Left ventricle myocardium superior (tissue), 1 donor: ENCODE data around the gene MAN1B1. TPM values are rescaled to one million over a fixed set of nuclear protein-coding genes. Genes with fewer than 3 reads are reported as not detected.
"Not testable (repeated sequence)": the region's sequence is repeated elsewhere in the genome, so short reads cannot be mapped to it uniquely, and the experiment has no call there.

Experiments used
- ATAC-seq: fragments of 200-7000 bp; cut with Tn5 transposase; one replicate; pipeline ENCODE4 v1.9.1; 2020; ENCODE audit warnings: mild to moderate bottlenecking, moderate library complexity
- DNase-seq: peaks from one replicate; pipeline ENCODE4 v3.0.0-alpha.2; 2020
- intact Hi-C: fragments of 100-400 bp; cut with micrococcal nuclease; formaldehyde crosslinking; loops from one replicate; pipeline ENCODE4 v1.11.0; 2022
- total RNA-seq: library from RNA; stranded (reverse); fragmentation: NEBNext Ultra II Directional; extraction: Animal tissue kit (Norgen Biotek cat#: 25700); gene quantifications from one replicate; pipeline ENCODE4 v1.2.1, GENCODE V29; 2021
- donor health status: DM: no; HTN: yes; CAD: no; lungs with severe emphysema.

Gene MAN1B1
- total RNA-seq, 1 donor from 2014 or later, result 21.4 TPM

DNA sequence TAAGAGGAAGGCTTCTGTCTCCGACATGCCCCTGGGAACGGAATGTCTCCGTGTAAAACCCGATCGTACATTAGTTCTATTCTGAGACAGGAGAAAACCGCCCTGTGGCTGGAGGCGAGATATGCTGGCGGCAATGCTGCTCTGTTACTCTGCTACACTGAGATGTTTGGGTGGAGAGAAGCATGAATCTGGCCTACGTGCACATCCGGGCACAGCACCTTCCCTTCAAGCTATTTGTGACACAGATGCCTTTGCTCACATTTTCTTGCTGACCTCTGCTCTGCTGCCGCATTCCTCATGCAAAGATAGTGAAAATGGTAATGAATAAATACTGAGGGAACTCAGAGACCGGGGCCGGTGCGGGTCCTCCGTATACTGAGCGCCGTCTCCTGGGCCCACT is 29.9 kb downstream of the MAN1B1 start:
- intact Hi-C loops, result no loop called here
- peak; percentile 59 for DNase-seq
- peak; percentile 24 for ATAC-seq

DNA sequence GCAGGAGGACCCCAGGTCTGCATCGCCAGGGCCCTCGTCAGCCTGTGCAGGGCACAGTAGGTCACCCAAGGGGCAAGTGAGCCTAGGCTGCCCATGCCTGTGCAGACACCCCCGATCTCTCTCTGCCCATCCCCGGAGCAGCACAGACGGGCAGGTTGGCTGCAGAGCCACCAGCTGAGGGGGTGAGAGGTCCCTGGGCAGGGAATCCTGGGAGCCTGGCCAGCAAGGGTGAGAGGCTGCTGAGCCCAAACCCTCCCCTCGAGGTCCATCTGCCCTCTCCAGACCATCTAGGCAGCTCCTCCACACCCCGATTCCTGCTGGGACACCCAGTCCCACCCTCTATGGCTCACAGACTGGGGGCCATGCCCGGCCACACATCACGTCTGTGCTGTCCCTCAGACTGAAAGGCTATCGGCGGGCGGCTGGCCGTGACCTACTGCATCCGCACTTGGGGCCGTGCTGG is 30.5 kb downstream of the MAN1B1 start:
- no peak for ATAC-seq
- DNase-seq, result no peak
- intact Hi-C loops, result no loop called here

DNA sequence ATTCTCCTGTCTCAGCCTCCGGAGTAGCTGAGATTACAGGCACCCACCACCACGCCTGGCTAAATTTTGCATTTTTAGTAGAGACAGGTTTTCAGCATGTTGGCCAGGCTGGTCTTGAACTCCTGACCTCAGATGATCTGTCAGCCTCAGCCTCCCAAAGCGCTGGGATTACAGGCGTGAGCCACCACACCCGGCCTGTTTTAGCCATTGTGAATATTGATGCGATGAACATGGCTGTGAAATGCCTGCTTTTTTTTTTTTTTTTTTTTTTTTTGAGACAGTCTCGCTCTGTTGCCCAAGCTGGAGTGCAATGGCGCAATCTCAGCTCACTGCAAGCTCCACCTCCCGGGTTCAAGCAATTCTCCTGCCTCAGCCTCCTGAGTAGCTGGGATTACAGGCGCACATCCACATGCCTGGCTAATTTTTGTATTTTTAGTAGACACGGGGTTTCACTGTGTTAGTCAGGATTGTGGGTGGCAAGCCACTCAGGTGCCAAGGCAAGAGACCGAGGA is 31.4 kb downstream of the MAN1B1 start:
- DNase-seq, intact Hi-C loops, ATAC-seq: not testable (repeated sequence)

DNA sequence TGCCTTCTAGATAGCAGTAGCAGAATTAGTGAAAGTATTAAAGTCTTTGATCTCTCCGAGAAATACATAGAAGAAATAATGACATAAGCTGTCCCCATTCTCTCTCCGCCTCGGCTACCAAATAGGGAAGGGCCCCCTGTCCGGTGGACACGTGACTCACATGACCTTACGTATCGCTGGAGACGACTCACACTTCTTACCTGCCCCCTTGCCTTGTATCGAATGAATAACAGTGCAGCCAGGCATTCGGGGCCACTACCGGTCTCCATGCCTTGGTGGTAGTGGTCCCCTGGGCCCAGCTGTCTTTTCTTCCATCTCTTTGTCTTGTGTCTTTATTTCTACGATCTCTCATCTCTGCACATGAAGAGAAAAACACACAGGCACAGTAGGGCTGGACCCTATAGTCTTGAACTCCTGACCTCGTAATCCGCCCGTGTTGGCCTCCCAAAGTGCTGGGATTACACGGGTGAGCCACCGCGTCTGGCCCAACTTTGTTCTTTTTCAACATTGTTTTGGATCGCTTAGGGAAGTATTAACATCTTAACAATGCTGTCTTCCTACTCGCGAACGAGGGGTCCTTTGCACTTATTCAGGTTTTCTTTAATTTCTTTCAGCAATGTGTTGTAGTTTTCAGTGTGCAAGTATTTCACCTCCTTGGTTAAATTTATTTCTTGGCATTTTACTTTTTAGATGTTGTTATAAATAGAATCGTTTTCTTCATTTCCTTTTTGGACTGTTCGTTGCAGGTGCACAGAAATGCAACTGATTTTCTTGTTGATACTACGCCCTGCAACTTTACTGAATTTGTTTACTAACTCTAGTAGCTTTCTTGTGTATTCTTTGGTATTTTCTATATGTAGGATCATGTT is 35.4 kb downstream of the MAN1B1 start:
- DNase-seq, ATAC-seq: not testable (repeated sequence)
- intact Hi-C loops, result loop anchor here (10.0 kb wide), 1 partner anchor 113 kb away; the partner anchor contains the start of gene SLC34A3

DNA sequence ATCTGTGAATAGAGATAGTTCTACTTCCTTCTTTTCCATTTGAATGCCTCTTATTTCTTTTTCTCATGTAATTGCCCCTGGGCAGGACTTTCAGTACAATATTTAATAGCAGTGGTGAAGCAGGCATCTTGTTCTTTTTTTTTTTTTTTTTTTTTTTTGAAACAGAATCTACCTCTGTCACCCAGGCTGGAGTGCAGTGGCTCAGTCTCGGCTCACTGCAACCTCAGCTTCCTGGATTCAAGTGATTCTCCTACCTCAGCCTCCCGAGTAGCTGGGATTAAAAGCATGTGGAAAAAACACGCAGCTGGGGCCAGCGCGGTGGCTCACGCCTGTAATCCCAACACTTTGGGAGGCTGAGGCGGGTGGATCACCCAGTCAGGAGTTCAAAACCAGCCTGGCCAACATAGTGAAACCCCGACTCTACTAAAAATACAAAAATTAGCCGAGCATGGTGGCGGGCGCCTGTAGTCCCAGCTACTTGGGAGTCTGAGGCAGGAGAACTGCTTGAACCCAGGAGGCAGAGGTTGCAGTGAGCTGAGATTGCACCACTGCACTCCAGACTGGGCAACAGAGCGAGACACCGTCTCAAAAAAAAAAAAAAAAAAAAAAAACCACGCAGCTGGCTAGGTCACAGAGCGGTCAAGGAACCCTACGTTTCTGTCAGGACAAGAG is 36.1 kb downstream of the MAN1B1 start:
- intact Hi-C loops, result loop anchor here (10.0 kb wide), 1 partner anchor 112 kb away; the partner anchor contains the start of gene SLC34A3
- not testable (repeated sequence) for ATAC-seq, DNase-seq

DNA sequence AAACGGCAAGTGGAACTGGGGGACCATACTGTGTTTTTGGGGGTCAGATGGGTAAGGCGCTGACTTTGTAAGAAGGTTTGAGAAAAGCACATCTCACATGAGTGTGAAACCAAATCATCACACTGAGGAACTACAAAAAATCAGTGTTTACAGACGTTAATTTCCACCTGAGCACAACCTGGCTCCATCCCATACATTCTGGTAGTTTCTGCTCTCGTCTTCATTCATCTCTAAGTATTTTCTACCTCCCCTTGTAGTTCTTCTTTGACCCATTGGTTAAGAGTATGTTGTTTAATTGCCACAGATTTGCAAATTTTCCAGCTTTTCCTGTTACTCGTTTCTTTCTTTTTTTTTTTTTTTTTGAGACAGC is 36.7 kb downstream of the MAN1B1 start:
- DNase-seq (no peak), ATAC-seq (no peak)
- intact Hi-C loops, result loop anchor here (10.0 kb wide), 1 partner anchor 111 kb away; the partner anchor contains the start of gene SLC34A3

DNA sequence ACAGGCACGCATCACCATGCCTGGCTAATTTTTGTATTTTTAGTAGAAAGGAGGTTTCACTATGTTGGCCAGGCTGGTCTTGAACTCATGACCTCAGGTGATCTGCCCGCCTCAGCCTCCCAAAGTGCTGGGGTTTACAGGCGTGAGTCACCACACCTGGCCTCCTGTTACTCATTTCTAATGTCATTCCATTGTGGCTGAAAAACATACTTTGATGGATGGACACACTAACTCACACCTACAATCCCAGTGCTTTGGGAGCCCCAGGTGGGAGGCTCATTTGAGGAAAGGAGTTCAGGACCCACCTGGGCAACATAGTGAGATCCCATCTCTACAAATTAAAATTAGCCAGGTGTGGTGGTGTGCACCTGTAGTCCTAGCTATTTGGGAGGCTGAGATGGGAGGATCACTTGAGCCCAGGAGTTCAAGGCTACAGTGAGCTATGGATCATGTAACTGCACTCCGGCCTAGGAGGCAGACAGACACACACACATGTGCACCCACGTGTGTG is 37.2 kb downstream of the MAN1B1 start:
- not testable (repeated sequence) for ATAC-seq
- intact Hi-C loops, result loop anchor here (10.0 kb wide), 1 partner anchor 111 kb away; the partner anchor contains the start of gene SLC34A3

DNA sequence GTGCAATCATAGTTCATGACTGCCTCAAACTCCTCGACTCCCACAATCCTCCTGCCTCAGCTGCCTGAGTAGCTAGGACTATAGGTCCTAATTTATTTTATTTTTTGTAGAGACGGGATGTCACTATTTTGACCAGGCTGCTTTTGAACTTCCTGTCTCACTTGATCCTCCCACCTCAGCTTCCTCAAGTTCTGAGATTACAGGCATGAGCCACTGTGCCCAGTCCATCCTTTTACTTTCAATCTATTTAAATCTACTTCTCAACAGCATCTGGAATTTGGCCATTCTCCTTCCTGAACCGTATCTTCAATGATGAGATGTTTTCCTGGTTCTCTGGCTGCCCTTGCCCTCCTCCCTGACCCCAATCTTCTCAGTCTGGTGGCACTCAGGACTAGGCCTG is 40.0 kb downstream of the MAN1B1 start:
- no peak for DNase-seq
- intact Hi-C loops, result loop anchor here (10.0 kb wide), 1 partner anchor 108 kb away; the partner anchor contains the start of gene SLC34A3
- no peak for ATAC-seq

More for the DNA sequence above, 37.2 kb downstream of the MAN1B1 start:
- DNase-seq, result not testable (repeated sequence)

DNA sequence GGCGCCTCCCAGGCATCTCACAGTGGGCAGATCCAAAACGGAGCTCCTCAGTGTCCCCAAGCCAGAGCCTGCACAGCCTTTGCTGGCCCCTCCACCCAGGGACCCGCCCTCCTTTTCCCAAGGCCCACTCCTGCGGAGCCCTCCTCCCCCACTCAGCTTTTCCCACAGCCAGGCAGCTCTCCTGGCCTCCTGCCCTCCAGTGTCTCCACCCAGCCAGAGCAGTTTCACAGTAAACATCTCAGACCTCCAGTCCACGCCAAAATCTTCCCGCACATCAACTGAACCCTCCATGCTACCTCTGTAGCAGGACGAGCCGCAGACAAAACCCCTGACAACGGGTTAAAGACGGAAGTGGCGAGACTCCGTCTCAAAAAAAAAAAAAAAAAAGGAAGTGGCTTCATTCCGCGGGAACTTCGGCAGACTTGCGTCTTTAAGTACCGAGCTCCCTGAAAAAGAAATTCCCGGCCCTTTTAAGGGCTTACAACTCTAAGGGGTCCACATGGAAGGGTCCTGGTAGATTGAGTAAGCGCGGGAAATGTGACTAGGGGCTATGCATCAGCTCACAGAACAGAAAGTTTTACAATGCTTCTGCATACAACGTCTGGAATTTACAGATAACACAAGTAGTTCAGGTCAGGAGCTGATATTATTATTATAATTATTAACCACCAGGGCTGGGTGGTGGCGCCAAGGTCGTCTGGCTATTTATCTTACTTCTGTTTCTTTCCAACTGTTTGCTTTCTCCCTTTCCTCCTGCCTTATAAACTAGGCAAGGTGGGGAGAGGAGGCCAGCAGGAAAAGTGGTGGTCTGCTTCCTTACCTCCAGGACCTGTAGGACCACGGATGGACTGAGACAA is 40.7 kb downstream of the MAN1B1 start:
- intact Hi-C loops, result loop anchor here (10.0 kb wide), 1 partner anchor 107 kb away; the partner anchor contains the start of gene SLC34A3
- DNase-seq (peak; percentile 48), ATAC-seq (no peak)

DNA sequence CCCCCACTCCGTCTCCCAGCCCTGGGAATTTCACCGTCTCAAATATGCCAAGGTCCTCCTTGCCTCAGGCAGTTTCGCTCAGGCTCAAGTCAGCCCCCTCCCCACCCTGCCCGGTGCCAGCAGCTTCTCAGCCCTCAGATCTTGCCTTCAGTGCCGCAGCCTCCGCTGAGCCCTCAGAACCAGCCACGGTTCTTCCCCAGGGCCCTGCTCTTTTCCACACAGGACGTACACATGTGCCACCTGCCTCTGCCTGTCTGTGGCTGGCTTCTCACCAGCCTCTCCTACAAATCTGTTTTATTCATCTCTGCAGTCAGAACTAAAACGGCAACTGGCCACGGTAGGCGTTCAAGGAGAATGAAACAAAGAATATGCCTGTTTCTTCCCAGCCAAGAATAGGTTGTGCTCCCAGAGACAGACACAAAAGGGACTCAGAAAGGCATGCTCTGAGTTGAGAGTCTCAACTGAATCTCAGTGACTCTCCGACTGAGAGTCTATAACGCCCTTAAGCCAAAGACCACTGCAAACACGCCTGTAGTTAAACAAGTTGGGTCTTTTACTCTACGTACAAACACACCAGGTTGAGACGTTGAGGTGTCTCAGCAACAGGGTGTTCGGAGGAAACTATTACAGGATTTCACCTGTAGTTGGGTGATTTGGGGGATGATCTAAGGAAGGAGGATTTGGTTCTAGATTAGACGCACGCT is 41.5 kb downstream of the MAN1B1 start:
- no peak for ATAC-seq
- no peak for DNase-seq
- intact Hi-C loops, result loop anchor here (10.0 kb wide), 1 partner anchor 106 kb away; the partner anchor contains the start of gene SLC34A3

DNA sequence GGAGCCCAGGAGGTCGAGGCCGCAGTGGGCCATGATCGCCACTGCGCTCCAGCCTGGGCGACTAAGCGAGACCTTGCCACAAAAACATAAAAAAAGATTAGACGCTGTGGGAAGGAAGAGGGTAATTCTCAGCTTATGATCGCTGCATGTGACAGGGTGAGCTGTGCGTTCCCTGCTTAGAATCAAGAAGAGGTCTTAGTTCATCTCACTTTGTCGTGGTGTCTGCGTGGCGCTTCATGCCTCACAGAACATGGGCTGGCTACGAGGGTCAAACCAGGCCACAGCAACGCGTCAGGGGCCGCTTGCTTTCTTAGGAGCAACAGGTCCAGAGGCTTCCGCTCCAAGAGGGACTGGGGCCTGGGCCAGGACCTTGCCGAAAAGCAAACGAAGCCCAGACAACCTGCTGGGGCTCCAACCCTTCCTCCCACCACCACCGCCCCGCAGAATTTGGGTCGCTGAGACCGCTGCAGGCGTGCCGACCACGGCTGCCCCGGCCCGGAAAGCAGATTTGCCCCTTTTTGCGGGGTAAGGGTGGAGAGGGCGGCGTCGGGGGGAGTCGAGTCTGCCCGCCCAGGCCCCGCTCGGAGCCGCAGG is 42.2 kb downstream of the MAN1B1 start:
- DNase-seq, result peak; percentile 55
- peak; percentile 42 for ATAC-seq
- intact Hi-C loops, result loop anchor here (10.0 kb wide), 1 partner anchor 106 kb away; the partner anchor contains the start of gene SLC34A3

DNA sequence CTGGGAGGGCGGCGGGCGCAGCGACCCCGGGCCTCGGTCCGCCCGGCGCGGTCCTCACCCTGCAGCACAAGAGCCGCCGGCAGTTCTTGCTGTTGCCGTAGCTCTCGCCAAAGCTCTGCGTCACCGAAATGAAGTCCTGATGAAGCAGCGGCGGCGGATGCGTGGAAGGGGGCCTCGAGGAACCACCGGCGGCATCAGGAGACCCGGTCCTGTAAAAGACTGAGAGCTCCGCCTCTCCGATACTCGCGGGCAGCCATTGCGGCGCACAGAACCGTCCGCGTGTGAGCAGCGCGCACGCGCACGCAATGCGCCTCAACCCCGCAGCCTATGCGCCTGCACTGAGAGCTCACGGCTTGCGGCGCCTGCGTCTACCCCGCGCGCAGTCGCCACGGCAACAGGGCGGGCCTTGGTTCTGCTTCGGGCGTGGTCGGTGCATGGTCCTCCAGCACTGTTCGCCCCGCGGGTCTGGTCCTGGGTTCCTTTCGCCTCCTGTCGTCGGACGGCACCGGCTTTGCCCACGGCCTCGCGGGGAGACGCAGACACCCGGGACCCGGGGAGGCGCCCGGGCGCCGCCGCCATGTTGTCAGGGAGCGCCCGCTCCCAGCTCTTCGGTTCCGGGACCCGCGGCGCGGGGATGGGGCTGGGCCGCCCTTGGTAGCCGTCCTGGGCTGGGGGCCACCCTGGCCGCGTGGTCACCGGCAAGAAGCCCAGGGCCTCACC is 42.8 kb downstream of the MAN1B1 start:
- DNase-seq (peak; percentile 95), ATAC-seq (peak; percentile 99)
- intact Hi-C loops, result loop anchor here (10.0 kb wide), 1 partner anchor 105 kb away; the partner anchor contains the start of gene SLC34A3

DNA sequence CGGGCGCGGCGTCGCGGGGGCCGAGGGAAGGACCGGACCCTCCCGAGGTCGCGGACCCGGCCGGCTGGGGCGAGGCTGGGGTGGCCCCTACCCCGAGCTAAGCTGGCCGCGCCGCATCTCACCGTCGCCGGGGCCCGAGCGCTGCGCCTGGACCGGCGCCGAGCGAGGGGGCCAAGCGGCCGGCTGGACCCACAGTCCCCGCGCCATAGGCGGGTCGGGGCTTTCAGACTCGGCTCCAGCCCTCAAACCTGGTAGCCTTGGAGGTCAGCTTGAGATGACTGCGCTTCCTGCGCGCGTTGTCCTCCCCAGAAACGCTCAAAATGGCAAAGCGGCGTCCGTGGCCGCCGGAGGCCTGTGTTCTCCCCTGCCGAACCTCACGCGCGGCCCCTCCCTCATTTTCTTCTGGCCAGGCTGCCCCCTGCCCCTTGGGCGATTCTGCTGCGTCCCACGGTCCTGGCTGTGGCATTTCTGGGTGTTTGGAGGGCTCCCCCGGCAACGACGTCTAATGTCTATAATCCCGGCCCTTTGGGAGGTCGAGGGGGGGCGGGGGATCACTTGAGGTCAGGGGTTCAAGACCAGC is 43.5 kb downstream of the MAN1B1 start:
- intact Hi-C loops, result no loop called here
- ATAC-seq, result no peak
- DNase-seq, result no peak

DNA sequence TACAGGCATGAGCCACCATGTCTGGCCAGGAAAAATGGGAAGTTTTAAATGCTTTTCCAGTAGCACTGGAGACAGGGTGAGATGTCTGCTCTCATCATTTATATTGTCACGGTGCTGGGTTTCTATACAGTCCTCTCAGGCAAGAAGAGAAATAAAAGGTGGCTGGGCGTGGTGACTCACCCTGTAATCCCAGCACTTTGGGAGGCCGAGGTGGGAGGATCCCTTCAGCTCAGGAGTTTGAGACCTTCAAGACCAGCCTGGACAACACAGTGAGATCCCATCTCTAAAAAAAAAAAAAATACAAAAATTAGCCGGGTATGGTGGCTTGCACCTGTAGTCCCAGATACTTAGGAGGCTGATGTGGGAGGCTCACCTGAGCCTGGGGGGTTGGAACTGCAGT is 47.4 kb downstream of the MAN1B1 start:
- ATAC-seq (no peak), DNase-seq (no peak)
- intact Hi-C loops, result no loop called here

DNA sequence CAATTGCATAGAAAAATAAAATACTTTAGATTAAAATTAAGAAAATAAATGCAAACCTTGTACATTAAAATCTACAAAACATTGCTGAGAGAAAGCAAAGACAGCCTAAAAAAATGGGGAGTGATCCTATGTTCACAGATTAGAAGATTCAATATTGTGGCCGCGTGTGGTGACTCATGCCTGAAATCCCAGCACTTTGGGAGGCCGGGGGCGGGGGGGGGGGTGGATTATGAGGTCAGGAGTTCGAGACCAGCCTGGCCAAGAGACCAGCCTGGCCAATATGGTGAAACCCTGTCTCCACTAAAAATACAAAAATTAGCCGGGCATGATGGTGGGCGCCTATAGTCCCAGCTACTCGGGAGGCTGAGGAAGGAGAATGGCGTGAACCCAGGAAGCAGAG is 48.4 kb downstream of the MAN1B1 start:
- not testable (repeated sequence) for ATAC-seq

DNA sequence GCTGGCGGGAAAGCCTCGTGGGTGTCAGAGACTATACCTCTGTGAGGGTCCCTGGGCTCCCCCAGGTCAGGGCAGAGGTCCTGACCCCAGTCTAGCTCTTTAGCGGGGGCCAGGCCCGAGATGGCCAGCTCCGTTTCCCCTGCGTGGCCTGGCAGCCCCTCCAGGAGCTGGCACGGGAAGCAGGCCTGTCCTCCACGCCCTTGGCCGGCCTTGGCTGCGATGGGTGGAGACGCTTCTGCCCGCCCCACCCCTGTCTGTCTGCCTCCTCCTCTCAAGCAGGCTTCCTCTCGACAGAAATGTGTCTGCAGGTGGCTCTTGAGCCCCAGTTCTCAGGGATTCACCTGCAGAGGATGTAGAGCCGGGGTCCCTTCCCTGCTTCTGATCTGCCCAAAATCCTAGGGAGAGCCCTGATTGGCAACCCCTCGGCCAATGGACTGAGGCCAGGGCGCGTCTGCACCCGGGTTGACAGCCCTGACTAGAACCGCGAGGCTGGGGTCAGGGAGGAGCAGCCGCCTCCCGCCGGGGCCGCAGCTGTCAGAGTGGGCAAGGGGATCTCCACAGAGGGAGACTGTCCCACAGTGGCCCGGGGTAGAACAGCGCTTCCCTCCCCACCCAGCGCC is 49.6 kb downstream of the MAN1B1 start:
- ATAC-seq (no peak), DNase-seq (no peak)
- intact Hi-C loops, result no loop called here

More for the DNA sequence above, 48.4 kb downstream of the MAN1B1 start:
- intact Hi-C loops, DNase-seq: not testable (repeated sequence)
